HG03442 (cell line): Measurements from ENCODE around the gene ZBTB7C.

ENCODE experiments used
- ATAC-seq: cut with Tn5 transposase; IDR thresholded peaks from one replicate; pipeline ENCODE4 v1.9.1; 2021; ENCODE audit warnings: mild to moderate bottlenecking, moderate library complexity; ENCODE audit not compliant: unreplicated experiment

ZBTB7C gene

DNA sequence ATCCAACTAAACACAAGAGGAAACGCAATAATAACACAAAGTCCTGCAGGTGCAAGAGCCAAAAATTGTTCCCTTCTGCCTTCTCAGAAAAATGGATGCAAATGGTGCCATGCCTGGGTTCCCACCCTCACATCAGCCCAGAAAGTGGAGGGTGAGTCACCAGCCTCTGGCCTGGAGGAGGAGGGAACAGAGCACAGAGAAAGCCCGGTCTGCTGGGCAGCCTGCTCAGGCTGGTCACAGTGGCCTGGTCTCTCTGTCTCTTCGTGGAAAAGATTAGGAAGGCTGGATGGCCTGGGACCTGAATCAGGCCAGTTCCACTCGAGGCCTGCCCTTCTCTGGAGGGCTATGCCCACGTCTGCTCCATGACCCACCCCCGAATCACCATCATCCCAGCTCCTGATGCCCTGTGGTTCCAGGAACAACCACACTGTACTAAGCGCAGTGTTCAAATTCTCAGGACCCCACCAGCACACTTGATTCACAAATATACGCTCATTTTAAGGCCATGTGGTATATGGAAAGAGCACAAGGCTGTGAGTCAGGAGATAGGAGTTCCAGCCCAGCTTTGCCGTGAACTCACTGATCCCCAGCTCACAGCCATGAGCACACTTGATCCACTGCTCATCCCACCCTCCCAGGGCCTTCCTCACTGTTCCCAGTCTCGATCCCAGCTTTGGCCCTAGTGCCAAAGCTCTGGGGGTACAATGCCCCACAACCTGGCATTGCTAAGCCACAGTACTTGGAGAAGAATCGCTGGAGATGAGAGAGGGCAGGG is 82.1 kb downstream of the ZBTB7C start:
- no peak for ATAC-seq

DNA sequence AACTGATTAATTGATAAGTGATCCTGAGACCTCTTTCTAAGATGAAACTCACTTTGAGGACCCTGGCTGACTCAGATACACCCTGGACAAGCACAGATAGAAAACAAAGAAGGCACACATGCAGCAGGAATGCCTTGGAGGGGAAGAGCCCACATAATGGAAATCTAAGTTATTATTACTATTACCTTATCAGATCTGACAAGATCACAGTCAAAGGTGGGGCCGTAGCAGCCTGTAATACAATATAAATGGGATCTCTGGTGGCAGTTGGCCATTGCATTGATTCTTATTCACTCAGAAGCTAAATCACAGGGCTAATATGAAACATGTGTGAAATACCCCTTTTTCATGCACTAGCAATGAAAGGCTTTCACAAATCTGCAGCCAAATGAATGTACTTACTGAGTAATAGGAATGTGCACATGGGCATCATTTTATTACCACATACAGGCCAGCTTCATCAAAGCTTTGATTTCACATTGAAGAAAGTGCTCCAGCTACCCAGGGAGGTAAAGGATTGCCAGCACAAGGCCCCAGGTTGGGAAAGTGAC is 84.0 kb downstream of the ZBTB7C start:
- ATAC-seq, result no peak

DNA sequence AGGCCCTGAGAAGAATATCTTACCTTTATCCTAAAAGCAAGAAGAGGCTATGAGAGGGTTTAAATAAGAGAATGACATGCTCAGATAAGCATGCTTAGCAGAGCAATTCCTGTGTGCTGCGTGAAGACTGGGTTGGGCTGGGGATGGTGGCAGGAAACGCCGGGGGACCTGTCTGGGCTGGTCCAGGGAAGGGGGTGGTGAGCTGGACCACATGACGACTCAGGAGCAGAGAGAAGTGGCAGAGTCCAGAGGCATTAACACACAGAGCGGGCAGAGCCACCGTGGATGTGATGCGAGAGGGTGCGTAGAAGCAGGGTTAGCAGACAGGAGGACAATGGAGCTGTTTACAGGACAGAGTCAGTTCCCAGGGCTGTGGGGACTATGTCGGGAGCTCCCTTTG is 84.5 kb downstream of the ZBTB7C start:
- ATAC-seq, result no peak

DNA sequence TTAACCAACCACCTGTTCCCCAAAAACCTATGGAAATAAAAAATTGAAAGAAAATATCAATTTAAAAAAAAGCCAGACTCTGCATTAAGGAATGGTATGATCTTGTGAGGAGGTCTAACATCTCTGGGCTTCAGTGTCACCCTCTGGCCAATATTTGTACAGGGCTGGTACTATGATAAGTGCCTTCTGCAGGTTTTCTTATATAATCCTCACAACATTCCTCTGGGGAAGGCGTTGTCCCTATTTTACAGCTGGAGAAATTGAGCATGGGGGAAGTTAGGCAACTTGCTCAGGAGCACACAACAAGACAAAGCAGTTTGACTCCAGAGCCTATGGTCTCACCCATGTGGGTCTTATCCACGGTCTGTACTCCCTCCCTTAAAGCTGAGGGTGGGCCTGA is 86.0 kb downstream of the ZBTB7C start:
- ATAC-seq, result no peak

DNA sequence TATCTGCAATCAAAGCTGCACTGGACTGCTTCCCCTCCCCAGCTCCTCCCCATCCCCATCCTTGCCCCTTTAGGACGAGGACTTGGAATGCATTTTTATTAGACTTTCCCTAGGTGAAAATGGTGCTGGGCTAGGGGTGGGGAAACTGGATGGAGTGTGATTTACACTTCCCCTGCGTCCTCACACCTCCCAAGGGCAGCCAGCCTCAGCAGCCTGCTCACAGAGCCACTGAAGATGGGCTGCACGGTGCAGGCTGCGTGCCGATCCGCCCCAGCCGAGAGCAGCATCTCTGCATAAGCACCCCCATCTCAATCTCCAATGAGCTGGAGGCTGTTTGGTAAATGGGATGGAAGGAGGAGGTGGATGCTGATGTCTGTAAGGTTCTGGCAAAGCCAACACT is 87.6 kb downstream of the ZBTB7C start:
- no peak for ATAC-seq

DNA sequence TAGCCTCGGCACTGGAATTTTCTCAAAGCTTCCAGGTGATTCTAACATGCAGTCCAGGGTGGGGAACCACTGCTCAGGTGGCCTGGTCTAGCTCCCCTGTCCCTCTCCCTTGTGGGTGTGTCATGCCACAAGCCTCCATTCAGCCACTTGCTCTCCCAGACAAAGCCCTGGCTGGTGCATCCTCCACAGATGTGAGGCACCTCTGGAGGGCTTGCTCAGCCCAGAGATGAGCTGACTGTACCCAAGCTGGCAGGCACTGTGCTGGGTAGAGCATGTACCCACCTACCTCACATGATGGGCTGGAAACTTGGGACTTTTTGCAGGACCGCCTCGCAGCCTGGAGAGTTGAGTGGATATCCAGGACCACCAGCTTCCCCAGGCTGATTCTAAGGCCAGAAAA is 88.1 kb downstream of the ZBTB7C start:
- ATAC-seq, result no peak

DNA sequence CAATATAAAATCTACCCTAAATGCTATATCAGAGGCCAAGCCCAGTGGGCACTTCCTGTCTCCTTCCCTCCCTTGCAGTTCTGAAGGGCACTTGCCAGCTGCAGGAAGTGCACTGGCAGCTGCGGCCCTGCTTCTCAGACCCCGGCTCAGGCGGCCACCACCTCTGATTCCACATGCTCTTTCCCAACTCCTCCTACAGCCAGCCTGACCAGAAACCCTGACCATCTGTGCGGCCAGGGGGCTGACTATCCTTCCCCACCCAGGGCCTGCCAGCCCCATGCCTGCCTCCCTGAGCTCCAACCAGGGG is 88.6 kb downstream of the ZBTB7C start:
- no peak for ATAC-seq

DNA sequence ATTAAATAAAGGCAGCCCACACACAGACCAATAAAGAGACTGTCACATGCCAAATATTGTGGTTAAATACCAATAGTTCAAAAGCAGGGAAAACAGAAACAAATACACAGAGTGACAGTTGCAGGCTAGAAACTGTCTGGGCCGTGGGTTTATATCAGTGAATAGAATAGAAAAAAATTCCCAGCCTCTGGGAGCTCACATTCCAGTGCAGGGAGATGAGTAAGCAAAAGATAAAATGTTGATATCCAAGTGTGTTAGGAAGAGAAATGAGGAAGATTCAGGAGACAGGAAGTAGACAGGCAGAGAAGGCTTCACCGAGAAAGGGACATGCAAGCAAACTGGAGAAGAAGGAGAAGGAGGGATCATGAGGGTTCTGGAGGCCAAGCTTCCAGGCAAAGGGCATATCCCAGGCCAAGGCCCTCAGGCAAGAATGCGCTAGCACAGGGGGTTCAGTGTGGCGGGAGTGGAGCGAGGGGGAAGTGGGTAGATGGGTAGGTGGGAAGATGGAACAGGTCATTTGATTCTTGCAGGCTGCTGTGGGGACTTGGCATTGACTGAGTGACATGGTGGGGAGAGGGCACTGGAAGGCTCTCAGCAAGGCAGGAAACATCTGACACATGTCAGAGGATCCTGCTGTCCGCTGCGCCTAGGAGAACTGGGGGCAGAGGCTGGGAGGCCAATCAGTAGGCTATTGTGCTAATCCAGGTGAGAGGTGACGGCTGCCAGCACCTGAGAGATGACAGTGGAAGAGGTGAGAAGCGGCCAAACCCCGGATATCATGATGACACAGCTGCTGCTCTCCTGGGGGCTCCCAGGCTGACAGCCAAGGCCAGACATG is 89.2 kb downstream of the ZBTB7C start:
- no peak for ATAC-seq

DNA sequence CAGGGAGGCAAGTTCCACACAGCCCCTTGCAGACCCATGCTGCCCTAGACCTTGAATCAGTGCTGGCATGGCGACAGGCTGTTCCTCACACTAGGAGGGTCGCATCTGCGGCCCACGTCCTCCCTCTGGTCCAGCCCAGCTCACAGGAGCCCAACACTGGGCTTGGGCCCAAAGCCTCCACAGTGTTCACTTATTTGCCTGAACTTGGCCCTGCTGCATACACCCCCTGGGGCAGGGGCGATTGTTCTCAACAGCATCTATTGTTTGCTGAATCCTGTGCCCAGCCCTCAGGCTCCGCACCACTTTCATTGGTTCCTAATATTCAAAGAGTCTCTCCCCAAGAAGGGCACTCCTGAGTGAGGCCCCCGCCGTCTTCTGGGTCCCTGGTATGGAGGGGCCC is 90.7 kb downstream of the ZBTB7C start:
- no peak for ATAC-seq

DNA sequence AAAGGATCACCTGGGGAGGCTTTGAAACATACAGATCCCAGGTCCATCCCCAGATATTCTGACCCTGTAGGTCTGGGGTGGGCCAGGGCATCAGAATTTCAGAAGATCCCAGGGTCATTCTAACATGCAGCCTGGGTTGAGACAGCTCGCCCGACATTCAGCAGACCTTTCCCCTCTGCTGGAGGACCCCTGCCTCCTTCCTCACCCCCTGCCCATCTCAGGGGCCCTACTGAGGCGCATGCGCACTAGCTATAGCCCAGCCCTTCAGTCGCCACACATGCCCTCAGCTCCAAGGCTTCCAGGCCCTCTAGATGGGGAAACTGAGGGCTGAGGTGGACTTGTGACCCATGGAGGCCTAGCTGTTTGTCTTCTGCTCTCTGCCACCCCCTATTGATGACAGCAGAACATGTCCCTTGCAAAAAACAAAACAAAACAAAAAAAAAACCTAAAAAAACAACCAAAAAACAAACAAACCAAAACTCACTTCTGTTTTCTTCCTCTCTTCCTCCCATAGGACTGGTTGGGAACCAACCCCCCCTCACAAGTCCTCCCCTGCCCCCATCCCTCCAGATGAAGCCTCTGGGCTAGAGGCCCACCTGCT is 91.3 kb downstream of the ZBTB7C start:
- no peak for ATAC-seq

DNA sequence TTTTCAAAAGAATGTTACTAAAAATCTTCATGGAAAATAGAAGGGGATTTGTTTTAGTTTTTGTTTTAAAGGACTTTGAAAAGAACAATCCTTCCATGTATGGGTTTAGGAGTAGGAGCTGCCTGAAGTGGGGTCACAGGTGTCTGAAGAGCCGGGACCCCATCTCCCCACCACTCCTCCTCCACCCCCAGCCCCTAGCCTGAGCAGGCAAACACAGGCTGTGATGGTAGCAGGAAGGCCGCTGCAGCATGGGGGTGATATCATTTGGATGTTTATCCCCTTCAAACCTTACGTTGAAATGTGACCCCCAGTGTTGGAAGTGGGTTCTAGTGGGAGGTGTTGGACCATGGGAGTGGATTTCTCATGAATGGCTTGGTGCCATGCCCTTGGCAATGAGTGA is 93.0 kb downstream of the ZBTB7C start:
- no peak for ATAC-seq

DNA sequence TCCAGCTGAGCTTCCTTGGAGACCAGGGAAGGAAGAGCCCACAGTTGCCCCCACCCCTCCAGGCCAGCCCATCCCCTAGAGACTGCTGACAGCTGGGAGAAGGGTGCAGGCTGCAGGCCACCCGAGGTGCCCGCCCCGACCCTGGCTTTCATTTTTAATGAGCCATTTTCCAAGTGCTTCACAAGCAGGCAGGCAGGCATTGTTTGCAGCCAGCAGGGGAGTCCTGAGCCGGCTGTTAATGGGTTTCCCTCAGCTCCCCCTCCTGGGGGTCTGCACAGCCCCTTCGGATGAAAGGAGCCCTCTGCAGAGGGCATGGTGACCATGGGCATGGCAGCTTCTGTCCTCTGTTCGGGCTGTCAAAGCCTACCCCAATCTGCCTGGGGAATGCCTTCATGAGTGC is 94.5 kb downstream of the ZBTB7C start:
- no peak for ATAC-seq

DNA sequence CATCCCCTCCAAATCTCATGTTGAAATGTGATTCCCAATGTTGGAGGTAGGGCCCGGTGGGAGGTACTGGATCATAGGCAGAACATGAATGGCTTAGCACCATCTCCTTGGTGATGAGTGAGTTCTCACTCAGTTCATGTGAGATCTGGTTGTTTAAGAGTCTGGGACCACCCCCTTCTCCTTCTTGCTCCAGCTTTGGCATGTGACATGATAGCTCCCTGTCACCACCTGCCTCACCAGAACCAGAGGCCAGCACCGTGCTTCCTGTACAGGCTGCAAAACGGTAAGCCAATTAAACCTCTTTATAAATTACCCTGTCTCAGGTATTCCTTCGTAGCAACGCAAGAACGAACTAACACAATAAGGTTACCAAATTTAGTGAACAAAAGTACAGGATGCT is 95.4 kb downstream of the ZBTB7C start:
- ATAC-seq, result no peak

DNA sequence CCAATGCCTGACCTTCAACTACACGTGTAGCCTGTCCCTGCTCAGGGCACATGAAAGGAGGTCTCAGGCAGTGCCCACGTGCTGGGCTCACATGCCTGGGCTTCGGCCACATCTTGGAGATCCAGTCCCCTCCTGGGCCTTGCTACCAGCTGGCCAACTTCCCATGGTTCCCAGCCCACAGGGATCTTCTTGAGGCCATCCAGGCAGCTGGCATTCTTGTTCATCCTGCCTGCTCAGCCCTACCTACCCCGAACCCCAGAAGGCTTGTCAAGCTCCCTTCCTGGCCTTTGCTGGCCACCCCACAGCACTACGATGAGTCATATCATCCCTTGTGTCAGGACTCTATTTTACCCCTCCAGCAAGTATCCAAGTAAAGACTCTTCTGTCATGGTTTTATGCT is 97.1 kb downstream of the ZBTB7C start:
- no peak for ATAC-seq

DNA sequence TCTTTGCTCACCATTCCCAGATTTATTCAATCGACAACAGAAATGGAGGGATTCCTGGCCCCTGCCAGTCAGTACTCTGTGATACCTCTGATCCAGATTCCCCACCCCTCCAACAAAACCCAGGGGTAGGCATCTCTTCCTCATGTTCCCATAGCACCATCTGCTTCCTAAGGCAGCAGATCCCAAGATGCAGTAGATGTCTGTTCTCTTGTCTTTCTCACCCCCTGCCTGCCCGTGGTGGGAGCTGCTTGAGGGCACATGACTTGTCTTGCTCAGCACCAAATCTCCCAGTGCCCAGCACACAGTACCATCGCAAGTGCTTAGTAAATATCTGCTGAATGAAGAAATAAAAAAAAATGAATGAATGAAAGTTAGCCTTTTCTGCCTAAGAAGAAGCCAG is 98.2 kb downstream of the ZBTB7C start:
- no peak for ATAC-seq

DNA sequence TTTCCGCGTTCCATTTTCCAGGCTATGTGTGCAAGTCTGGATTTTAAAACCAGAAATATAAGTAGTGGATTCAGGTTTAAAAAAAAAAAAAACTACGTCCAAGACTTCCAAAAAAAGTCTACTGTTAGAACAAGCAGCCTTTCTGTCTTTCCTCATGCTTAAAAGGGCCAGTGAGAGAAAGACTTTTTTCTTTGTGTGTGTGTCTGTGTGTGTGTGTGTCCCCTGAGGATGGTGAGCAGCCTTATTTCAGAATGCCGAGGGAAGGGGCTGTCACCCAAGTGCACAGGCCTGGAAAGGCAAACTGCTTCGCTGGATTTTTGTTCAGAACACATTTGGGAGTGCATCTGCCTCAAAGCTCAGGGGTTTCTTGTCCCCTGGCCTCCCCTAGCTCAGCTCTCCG is 98.8 kb downstream of the ZBTB7C start:
- no peak for ATAC-seq

DNA sequence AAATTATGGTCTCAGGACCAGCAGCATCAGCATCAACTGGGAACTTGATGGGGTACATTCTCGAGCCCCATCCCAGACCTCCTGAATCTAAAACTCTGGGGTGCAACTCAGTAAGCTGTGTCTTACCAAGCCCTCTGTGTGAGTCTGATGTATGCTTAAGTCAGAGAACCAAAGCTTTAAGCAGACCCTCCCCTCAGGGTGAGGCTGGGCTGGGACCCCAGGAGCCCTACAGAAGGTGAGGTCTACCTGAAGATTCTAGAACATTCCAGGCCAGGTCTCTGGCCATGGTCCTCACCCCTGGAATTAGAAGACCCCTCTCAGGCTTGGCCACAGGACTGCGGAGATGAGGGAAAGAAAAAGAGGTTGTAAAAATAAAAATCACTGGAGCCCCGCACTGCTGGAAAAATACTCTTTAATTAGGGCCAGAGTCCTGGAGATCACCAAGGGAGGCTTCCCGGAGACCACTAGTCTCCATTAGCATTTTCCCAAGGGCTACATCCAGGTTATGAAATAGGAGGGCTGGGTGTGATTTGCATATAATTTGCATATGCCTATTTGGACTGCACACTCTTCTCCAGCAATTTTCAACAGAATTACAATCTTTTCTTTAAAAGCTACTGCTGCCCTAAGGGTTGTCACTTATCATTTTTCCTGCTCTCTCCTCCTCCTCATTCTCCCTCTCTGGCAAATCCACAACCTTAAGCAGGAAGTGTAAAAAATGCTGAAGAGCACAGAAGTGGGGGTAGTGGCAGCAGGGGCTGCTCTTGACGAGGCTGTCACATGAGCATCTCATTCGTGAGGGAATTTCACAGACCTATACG is 100.2 kb downstream of the ZBTB7C start:
- ATAC-seq, result no peak

DNA sequence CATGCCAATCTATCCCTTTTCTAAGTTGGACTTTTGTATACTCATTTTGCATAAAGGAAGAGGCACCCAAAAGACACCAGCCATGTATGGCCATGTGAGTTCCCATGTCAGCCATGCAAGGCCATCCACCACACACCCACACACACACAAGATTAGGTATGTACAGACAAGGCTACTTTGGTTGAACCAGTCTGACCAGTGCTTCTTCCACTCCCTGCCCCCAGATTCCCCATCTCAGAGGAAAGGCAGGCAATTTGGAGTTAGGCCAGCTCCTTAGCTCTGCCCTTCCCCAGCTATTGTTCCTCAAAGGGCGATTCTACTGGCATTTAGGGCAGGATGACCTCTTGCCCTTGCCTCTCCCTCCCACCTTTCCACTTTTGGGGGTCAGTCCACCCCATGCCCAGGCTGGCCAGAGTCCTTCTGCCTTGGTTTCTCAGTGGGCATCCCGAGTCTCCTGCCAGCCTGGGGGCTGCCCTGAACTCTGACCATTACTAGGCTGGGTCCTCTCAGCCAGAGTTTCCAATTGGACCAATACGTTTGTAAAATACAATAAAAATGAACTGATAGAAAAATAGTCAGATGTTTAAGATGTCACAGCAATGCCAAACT is 101.1 kb downstream of the ZBTB7C start:
- no peak for ATAC-seq

DNA sequence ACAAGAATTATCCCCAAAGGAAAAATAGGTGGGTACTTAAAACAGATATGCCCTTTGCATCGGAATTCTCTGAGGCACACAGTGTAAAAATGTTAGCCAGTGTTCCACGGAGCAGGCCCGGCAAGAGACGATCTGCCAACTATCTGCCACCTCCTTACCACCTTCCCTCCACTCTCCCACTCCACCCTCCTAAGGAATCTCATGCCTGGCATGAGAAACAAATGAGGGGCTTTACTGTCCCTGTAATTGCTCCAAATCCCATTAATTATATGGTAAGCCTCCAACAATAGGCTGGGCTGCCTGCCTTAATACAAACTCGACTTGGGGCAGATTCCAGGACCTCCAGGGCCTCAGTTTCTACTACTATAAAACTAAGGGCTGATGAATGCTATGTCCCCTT is 102.3 kb downstream of the ZBTB7C start:
- ATAC-seq, result no peak

DNA sequence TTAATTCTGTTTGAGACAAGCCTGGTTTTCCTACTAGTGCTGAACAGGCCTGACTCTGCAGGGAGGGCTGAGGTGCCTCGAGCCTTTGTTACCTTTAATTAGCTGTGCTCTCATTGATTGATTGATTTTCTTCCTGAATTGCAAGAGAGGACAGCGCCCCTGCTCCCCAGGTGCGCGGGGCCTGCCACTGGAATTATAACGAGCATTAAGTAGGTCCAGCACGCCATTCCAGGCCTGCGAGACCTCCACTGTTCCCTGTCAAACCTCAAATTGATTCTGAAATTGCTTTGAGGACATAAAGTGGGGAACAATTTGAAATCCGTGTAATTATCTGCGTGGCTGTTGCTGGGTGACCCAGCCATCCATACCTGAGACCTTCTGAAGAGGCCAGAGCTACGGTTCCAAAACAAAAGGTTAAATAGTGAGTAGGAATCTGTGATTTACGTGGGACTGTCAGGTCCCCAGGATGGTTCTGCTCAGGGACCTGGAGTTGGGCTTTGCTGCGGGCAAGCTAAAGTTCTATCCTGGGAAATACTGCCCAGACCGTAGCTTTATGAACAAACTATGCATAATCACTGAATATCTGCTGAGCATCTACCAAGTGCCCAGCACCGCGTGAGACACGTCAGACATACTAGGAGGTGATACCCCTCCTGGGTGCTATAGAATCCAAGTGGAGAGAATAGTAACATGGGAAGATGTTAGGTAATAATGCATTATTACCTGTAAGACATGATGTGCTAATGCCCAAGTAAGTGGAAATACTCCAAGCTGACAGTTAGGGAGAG is 104.1 kb downstream of the ZBTB7C start:
- ATAC-seq, result no peak
